Activated CD4-positive, alpha-beta T cell treated with anti-CD3 and anti-CD28 coated beads, Interleukin-2, amount 50 U/mL, for 4 hours (primary cell): ENCODE results near the gene SRPK2.

Source experiments
- DNase-seq, 2 experiments: peaks; one replicate each; pipeline ENCODE4 v3.0.0-alpha.2; 2020

SRPK2 gene

GRCh38 chr7:105178928-105179541 lies 209.7 kb downstream of the SRPK2 start:
- DNase-seq, result no peak

- DNase-seq, result no peak
Observed at GRCh38 chr7:105178177-105178576, 210.5 kb downstream of the SRPK2 start.

- DNase-seq, result no peak
Observed at GRCh38 chr7:105177026-105177425, 211.7 kb downstream of the SRPK2 start.

DNA sequence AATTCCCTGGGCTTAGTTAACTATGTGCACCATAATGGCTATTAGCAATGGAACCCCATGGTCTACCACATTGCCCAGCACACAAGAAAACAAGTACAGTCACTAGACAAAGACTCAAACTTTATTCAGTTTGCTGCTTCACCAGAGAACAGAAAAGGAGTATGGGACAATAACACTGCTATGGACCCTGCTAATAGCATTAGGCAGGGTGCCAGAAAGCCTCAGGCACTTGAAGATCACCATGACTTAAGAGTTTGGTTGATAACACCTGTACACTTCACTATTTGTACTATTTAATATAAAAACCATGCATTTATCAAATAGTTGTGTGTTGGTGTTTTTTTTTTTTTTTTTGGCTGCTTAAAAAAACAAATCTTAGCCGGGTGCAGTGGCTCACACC lies 215.1 kb downstream of the SRPK2 start:
- no peak for DNase-seq

- no peak for DNase-seq
Observed at GRCh38 chr7:105164751-105165150, 224.0 kb downstream of the SRPK2 start.

DNA sequence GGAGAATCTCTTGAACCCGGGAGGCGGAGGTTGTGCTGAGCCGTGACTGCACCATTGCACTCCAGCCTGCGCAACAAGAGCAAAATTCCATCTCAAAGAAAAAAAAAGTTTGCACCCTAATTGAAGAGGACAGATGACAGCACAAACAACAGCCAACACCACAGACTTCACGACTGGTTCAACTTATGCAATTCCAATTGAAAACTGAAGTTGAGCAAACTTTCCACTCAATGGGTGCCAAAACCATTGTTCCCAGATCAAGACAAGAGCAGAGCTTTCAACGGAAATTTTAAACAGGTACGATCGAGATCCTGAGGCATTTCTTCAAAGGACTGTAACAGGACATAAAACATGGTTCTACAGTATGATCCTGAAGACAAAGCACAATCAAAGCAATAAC lies 225.0 kb downstream of the SRPK2 start:
- no peak for DNase-seq

DNA sequence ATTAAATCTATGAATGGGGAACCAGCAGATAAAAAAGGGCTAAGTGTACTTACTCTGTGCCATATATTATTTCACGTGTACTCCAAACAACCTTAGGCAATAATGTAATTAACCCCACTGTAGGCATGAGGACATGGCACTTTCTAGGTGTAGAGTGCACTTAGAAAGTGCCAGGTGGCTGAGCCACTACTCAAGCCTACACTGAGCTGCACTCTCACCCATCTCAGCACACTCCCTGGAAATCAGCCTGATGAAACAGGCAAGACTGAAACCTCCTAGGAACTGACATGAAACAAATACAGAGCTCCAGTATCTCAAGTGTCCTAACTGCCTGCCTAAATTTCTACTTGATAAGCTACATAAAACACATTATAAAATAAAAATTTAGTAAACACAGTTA lies 227.4 kb downstream of the SRPK2 start:
- DNase-seq, result no peak

DNA sequence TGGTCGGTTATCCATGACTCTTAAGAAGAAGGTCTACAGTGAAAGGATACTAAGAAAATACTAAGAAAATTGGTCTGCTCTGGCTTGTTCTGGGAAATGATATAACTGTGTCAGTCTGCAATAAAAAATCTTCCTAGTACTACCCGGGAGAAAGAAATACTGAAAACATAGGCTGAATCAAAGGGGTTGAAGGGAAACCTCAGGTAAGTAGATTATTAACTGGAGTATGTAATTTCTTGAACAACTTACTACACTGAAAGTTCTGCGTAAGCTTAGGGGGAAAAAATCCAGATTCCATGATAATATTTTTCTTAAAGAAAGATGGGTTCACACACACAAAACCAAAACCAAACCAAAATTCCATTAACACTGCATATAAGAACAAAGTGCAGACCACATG lies 231.4 kb downstream of the SRPK2 start:
- DNase-seq, result no peak

DNA sequence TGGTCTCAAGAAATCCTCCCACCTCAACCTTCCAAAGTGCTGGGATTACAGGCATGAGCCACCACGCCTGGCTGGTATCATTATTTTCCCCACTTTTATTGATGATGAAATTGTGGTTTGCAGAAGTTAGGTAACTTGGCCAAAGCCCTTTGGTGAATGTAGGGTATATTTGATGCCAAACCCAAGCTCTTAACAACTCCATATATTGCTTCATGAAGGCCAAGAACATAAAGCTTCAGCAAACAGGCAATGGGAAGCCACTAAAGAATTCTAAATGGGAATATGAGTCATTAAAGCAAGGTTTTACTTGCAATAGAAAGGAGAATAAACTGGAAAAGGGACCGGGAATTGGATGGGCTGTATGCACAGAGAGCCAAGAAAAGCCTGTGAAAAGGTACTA lies 232.0 kb downstream of the SRPK2 start:
- DNase-seq, result no peak

DNA sequence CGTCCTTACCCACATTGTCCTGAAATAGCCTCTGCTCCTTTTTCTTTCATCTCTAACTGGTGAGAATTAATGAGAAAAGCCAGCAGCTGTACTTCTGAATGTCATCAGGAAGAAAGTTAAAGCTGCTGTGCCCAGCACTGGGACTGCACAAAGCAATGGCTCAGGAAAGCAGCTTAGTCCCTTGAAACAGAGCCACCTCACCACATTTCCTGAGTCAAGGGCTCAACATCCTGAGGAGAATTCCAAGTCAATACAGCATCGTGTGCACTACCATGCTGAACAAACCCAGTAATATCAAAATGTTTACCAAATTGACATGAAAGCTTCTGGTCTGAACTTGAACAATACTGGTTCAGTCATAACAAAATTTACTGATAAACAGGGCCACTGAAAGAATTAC lies 234.6 kb downstream of the SRPK2 start:
- DNase-seq, result no peak

- no peak for DNase-seq
Observed at GRCh38 chr7:105153531-105153930, 235.2 kb downstream of the SRPK2 start.

GRCh38 chr7:105151152-105151551 lies 237.6 kb downstream of the SRPK2 start:
- DNase-seq, result no peak

GRCh38 chr7:105149827-105150226 lies 238.9 kb downstream of the SRPK2 start:
- DNase-seq, result no peak

GRCh38 chr7:105141068-105141467 lies 247.7 kb downstream of the SRPK2 start:
- DNase-seq, result no peak

GRCh38 chr7:105139381-105139780 lies 249.3 kb downstream of the SRPK2 start:
- DNase-seq, result no peak

DNA sequence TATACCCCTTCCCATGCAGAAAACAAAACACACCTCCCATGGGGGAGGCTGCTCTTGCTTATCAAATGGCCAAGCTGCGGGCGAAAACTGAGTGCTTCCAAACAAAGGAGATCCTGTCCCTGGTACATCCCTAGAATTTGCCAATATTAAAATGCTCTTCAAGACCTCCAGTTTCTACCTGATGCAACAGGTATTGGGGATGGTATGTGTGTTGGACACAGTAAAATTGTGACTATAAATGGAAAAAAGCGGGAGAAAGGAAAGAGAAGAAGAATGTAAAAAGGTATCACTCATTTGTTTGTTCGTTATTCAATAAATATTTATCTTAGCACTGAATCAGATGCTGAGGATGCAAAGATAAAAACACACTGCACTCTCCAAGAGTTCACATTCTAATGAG lies 250.8 kb downstream of the SRPK2 start:
- no peak for DNase-seq

DNA sequence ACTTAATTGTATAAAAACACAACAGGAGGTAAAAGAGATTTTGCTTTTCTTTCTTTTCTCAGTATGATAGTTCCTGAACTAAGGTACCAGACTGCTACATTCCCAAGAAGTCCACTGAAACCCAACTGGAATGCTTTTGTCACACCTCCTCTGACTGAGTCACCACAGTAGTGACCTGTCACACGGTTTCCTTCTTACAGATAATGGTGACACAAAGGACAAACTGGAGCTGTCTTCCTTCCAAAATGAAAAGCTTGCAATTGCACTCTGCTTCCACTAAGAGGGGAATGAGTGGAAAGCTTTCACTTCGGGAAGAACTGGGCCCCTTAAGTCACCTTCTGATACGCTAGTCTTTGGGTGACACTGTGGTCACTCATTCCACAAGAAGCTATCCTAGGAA lies 252.5 kb downstream of the SRPK2 start:
- no peak for DNase-seq

GRCh38 chr7:105133986-105134655 lies 254.6 kb downstream of the SRPK2 start:
- no peak for DNase-seq

DNA sequence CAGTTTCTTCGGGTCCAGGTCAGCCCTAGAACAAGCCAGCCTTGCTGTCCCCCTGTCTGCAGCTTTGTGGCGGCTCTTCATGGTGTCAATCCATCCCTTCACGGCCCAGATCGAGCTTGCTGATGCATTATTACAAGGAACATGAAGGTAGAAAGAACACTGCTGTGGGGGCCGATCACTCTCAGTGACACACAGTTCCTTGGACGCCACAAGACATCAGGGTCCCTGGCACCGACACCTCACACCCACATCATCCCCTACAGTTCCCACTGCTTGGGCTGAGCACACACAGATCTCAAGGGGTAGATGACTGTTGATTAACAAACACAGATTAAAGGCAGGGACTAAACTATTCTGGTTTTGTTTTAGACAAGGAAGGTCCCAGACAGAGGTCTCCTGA lies 255.4 kb downstream of the SRPK2 start:
- DNase-seq, result no peak

DNA sequence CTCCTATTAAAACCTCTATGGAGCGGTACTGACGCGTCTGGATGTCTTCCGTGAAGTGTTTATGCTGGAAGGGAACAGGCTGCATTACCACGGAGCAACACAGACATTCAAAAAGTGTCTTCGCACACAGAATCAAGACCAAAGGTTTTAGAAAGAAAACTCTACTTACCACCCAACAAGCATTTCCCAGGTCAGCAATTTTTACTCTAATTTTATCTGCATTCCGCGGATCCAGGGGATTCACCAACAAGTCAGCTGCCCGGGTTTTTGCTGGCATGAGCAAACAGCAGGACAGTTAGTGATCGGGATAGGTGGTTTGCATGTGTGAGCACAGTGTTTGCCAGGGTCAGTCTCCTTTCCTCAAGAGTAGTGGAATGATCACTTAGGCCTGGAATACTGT lies 255.9 kb downstream of the SRPK2 start:
- DNase-seq, result no peak

GRCh38 chr7:105132335-105132734 lies 256.4 kb downstream of the SRPK2 start:
- no peak for DNase-seq

- no peak for DNase-seq
Observed at GRCh38 chr7:105131890-105132289, 256.8 kb downstream of the SRPK2 start.

- no peak for DNase-seq
Observed at GRCh38 chr7:105131033-105131656, 257.6 kb downstream of the SRPK2 start.

DNA sequence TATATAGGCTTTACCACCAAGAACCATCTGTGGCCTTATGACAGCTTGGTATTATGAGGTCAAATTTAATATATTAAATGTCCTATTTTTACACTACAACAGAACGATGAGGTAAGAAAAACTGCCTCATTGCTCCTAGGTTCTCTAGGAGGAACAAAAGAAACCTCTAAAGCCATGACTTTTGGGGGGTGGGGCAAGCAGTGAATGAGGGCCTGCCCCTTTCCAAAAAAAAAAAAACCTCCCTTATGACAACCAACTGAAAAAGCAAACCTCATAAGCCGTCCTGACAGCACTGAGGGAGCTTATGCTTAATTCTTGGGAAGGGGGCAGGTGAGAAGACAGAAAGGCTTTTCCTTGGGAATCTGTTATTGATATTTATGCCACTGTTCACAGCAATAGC lies 258.1 kb downstream of the SRPK2 start:
- DNase-seq, result no peak

GRCh38 chr7:105130048-105130447 lies 258.7 kb downstream of the SRPK2 start:
- no peak for DNase-seq
